Measurements from ENCODE around the gene TXNDC11. TPM values are rescaled to one million over a fixed set of nuclear protein-coding genes. Genes with fewer than 3 reads are reported as not detected.

The TXNDC11 gene
- total RNA-seq, 1 donor from 2014 or later: 32.7 TPM

DNA sequence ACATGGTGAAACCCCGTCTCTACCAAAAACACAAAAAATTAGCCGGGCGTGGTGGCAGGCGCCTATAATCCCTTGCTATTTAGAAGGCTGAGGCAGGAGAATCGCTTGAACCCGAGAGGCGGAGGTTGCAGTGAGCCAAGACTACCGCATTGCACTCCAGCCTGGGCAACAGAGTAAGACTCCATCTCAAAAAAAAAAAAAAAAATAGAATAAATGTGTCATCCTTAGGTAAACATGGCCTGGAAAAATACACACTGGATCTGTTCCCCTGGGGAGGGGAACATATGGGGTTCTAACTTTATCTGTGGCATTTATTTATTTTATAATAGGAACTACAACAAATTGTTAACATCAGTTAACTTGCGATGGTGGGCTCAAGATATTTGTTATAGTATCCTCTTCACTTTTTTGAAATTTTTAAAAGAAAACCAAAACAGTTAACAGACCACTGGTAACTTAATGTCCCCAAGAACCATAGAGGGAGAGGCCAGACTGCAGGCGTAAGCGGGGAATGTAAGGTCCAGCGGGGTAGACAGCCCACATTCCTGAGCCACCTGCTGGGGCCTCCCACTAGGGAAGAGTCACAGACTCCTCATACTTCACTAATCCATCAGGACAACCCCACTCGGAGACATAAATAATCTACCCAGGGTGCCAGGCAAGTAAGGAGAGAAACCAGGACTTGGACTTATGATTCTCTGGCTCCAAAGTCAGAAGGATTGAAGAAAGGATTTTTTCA, 12.5 kb upstream of the TXNDC11 start:
- DNase-seq (ENCODE audit: low read depth in 2 of 2): no peak

DNA sequence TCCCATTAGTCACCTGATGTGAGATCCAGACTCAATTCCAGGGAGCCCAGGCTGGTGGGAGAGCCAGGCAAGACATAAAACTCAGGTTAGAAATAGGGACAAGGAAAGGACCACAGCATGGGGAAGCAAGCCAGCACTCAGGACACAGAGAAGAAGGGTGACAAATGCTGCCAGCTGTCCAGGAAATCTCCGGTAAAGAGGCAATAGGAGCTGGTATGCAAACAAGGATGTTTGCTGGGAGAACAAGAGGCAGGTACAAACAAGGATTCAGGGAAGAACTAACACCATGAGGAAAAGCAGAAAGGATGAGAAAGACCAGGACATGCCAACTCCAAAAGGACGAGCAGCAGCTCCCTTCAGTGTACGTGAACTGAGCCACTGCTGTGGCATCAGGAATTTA, 10.2 kb upstream of the TXNDC11 start:
- DNase-seq (ENCODE audit: low read depth in 2 of 2): no peak

DNA sequence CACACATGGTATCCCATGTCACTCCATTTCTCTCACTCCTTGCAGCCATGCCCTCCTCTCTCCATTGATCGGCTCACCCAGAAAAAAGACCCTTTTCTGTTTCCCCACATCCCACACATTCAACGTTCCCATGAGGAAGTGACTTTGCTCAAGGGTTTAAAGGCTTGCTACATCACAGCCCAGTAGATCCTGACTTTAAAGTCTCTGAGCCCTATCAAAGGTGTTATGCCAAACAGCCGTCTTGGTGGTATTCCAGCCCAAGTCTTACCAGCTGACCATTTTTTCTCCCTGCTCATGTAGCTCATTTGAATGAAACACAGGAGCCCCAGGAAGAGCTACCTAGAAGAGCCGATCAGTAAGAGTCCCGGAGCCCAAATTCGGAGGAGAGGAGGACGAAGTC, 7.4 kb upstream of the TXNDC11 start:
- DNase-seq (ENCODE audit: low read depth in 2 of 2): no peak

DNA sequence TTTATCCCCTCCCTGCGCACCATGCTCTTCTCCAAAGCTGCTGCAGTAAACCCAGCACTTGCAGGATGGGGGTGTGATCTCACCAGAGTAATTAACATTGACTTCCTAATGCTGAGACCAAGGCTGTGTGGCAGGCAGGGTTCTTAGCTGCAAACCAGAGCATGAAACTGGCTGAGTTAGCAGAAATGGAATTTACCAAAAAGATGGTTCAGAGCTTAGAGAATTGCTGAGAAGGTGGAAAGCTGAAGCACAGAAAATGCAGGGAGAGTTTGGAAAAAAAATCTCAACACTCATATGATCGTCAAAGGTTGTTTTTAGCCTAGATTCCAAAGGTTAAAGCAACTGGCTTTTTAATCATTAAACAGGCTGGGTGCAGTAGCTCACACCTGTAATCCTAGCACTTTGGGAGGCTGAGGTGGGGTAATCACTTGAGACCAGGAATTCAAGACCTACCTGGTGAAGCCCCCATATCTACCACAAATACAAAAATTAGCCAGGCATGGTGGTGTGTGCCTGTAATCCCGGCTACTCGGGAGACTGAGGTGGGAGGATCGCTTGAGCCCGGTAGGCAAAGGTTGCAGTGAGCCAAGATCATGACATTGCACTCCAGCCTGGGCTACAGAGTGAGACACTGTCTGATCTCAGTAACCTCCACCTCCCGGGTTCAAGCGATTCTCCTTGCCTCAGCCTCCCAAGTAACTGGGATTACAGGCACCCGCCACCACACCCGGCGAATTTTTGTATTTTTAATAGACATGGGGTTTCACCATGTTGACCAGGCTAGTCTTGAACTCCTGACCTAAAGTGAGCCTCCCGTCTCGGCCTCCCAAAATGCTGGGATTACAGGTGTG, 6.0 kb upstream of the TXNDC11 start:
- DNase-seq (ENCODE audit: low read depth in 2 of 2): no peak

DNA sequence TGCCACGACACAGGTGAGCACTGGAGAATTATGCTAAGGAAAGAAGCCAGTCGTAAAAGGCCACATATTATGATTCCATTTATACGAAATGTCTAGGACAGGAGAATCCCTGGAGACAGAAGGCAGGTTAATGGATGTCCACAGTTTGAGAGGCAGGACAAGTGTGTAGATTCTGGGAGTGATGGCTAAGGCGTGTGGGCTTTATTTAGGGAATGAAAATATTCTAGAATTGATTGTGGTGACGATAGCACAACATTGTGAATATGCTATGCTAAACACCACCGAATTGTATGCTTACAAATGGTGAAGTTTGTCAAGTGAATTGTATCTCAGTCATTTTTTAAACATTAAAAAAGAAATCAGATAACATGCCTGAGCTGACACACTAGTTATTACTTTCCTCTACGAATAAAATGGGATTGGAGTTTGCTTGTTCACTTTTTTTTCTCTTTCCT, 5.3 kb upstream of the TXNDC11 start:
- DNase-seq (ENCODE audit: low read depth in 2 of 2): no peak

DNA sequence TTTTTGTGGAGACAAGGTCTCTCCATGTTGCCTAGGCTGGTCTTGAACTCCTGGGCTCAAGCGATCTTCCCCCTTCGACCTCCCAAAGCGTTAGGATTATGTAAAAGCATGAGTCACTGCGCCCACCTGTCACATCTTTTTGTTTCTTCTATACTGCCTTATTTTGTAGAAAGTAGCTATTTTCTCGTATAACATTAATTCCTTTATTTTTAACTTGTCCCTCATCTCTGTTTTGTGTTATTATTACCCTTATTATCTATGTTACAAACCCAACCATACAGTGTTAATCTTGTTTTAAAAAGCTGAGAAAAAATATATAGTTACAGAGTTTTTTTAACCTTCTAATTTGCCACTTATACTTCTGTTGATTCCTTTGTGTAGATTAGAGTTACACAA, 1.4 kb upstream of the TXNDC11 start:
- no peak for DNase-seq (ENCODE audit: low read depth in 2 of 2)

DNA sequence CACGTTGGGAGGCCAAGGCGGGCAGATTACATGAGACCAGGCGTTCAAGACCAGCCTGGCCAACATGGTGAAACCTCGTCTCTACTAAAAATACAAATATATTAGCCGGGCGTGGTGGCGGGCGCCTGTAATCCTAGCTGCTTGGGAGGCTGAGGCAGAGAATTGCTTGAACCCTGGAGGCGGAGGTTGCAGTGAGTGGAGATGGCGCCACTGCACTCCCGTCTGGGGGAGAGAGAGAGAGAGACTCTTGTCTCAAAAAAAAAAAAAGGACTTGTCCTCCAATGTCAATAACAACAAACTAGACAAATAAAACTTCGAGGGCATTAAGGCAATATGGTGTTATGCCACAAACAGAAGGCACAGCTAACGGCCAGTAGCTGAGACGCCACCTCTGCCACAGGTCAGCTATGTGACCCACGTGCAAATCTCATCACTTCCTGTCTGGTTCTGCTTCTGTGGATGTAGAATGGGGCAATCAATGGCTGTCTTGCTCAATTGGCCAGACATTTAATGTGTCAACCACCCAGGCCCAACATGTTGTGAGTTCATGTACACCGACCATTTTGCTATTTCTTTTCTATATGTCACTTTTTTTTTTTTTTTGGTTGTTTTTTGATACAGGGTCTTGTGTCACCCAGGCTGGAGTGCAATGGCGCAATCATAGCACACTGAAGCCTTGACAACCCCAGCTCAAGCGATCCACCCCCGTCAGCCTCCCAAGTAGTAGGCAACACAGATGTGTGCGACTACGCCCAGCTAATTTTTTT, 834 bp upstream of the TXNDC11 start:
- peak; percentile 56 to 69 for DNase-seq (ENCODE audit: low read depth in 2 of 2)

DNA sequence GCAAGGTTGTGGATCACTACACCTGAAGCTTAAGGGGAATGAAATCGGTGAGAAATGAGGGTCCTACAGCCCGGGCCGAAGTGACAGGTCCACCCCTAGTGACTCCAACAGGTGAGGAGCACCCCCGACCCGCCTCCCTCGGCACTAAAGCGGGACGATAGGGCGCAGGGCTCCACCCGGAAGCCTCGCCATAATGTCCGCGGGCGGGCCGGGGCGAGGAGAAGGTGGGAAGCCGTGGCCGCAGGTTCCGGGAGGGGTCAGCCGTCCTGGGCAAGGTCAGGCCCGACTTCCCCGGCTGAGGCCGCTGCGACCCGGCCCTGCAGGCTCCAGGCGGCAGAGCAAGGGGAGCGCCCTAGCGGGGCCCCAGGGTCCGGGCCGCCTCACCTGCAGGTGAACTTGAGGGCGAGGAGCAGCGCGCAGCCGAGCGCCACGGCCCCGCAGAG, 543 bp downstream of the TXNDC11 start:
- DNase-seq (ENCODE audit: low read depth in 2 of 2): no peak

DNA sequence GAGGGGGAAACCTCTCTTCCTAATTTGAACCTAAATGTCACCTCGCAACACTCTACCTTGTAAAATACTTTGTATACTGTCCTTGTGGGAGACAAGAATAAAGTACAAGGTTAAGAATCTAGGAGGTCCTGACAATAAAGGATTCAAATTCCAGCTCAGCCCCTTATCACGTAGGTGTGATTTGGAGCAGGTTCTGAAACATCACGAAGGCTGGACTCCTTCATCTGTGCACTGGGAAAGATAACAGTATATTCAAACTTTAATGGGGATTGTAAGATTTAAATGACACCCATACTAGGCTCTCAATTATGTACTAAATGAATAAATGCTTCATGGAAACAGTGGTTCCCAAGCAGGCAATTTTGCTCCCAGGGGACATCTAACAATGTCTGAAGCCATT, 2.1 kb downstream of the TXNDC11 start:
- DNase-seq (ENCODE audit: low read depth in 2 of 2): no peak

DNA sequence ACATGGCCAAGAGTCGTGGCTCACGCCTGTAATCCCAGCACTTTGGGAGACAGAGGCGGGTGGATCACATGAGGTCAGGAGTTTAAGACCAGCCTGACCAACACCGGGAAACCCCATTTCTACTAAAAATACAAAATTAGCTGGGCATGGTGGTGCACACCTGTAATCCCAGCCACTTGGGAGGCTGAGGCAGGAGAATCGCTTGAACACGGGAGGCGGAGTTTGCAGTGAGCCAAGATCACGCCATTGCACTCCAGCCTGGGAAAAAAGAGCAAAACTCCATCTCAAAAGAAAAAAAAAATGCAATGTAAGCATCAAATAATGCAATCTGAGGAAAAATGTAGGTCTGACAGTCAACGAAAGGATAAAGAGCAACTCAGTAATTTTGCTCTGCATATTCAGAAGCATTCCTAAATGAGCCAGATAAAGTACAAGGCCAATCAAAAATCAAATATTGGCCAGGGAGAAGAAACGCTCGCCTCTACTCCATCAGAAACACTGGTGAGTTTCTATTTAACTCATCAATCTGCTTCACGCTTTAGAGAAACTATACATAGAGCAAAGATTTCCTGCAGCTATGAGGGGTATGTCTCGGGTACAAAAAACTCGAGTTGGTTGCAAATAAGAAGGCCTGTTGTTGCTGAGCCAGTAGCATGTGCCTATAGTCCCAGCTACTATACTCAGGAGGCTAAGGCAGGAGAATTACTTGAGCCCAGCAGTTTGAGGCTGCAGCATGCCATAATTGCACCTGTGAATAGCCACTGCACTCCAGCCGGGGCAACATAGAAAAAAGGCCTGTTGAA, 3.7 kb downstream of the TXNDC11 start:
- DNase-seq (ENCODE audit: low read depth in 2 of 2): no peak

DNA sequence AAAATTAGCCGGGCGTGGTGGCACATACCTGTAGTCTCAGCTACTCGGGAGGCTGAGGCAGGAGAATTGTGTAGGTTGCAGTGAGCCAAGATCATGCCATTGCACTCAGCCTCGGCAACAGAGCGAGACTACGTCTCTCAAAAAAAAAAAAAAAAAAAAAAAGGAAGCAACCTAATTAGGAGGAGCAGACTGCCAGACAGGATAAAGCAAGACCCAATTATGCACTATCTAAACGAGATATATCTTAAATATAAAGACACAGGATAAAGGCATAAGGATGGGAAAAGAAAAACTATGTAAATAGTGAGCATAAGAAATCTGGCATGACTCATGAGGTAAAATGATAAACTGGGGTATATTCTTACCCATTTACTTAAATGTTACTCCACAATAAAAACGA, 4.9 kb downstream of the TXNDC11 start:
- no peak for DNase-seq (ENCODE audit: low read depth in 2 of 2)

DNA sequence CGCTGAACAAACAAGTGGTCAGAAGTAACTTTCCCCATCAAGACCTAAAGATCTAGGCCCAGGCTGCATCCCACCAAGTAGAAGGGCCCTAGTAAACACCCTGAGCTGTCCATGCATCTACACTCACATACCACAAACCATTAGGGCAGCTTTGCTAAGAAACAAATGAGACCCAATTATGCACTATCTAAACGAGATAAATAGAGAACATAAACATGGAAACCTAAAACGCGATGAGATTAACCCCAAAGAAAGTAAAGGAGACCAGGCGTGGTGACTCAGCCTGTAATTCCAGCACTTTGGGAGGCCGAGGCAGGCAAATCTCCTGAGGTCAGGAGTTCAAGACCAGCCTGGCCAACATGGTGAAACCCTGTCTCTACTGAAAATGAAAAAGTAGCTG, 5.8 kb downstream of the TXNDC11 start:
- no peak for DNase-seq (ENCODE audit: low read depth in 2 of 2)

DNA sequence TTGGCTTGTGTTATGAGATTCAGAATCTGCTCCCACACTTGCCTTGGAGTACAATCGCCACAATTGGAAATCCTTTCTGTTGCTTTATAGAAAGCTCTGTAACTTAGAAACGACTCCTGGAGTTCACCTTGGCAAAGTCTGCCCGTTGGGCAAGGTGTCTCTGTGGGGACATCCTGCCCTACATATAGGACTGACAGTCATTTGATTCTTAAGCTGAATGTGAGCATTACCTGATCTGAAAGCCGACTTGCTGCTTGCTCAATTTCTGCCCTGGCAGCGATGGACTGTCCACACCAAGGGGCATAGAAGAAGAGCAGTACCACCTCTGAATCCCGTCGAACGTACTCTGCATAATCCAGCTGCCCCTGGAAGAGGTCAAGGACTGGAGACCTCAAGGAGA, 6.9 kb downstream of the TXNDC11 start:
- DNase-seq (ENCODE audit: low read depth in 2 of 2): no peak

DNA sequence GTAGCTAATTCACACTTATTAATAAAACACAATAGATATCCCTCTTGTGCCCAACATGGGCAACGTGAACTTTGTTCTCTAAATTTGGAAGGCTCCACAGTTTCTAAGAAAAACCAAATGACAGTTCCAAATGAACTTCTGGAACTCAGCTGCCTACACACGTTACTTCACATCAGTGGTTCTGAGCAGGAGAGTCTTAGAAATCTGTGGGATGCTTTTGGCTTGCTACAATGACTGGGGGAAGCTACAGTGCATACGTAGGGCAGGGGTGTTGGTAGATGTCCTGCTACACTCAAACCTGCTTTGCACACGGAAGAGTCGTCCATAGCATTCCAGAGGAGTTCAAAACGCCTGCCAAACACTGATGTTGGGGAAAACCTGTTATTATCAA, 8.0 kb downstream of the TXNDC11 start:
- no peak for DNase-seq (ENCODE audit: low read depth in 2 of 2)

DNA sequence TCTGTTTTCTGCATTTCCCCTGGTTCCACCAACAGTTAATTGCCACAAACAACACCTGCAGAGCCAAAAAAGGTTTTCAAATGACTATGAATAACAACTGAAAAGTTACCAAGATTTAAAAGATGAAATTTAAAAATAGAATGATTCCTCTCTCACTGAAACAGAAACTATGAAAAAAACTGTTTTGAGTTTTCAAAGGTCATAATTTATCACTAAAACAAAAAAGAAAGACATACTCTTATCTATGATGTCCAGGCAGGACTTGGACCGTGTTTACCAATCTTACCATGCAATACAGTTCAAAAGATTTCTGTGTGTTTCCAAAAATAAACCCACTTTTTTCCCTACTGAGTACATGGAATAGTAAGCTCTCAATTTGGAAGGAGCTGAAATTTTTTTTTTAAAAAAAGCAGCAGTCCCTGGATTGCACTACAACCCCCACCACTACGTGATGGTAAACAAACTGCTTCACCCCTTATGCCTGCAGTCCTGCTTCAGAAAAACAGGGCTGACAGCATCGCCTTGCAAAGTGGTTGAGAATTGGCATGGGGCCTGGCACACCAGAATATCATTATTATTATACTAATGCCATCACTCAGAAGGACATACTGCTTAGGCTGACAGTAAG, 8.5 kb downstream of the TXNDC11 start:
- no peak for DNase-seq (ENCODE audit: low read depth in 2 of 2)

DNA sequence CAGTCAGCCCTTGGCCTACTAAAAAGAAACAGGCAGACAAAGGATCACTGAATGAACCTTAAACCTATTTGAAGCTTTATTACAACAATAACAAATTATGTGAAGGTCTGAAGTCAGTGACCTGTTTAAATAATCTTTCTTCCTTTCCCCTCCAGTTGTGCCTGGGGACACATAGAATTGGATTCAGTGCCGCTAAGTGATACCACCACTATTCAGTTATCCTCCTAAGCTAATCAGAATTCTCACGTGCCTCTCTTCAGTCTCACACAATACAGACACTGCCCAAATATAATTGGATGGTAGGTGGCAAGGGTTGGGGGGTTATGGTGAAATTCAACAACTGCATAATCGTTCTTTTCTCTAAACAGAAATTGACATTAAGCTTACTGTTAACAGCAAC, 11.4 kb downstream of the TXNDC11 start:
- DNase-seq (ENCODE audit: low read depth in 2 of 2): no peak

DNA sequence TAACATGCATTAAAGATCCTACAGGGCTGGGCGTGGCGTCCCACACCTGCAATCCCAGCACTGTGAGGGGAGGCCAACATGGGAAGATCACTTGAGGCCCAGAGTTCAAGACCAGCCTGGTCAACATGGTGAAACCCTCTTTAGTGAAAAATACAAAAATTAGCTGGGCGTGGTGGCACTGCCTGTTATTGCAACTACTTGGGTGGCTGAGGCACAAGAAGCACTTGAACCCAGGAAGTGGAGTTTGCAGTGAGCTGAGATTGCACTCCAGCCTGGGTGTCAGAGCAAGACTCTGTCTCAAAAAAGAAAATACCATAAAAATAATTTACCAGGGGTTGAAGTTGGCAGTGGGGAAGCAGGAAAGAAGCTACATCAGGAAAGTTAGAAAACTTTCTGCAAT, 12.9 kb downstream of the TXNDC11 start:
- no peak for DNase-seq (ENCODE audit: low read depth in 2 of 2)

DNA sequence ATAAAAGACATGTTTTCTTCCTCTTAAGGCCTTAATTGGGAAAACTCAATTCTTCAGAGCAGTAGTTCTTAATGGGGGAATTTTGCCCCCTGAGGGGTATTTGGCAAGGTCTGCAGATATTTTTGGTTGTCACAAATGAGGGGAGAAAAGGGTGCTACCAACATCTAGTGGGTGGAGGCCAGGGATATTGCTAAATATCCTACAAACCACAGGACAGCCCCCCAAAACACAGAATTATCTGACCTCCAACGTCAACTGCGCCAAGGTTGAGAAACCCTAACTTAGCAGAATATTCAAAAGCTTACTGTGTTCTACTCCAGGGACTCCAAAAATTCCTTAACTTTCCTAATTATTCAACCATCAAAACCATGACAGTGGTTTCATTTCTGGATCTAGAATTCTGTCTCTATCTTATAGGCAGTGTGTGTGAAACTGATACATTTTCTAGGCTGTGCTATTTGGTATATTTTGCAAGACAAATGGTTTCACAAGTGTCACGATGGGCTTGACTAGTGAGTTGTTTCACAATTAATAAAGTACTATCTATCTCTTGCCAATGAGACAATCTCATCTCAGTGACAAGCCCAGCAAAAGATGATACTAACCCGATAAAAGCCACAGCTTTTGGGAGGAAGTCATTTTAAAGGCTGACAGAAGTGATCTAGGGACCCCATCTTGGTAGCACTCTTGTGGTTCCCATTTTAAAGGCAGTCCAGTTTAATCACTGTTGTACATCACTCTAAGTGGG, 14.7 kb downstream of the TXNDC11 start:
- no peak for DNase-seq (ENCODE audit: low read depth in 2 of 2)

DNA sequence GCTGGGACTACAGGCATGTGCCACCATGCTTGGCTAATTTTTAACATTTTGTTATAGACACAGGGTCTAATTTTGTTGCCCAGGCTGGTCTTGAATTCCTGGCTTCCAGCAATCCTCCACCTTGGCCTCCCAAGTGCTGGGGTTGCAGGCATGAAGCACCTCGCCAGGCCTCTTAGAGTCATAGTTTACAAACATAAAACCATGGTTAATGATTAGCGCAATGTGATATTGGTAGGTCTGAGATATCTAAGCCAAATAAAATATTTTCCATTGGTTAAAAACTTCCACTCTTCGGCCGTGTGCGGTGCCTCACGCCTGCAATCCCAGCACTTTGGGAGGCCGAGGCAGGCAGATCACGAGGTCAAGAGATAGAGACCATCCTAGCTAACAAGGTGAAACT, 16.6 kb downstream of the TXNDC11 start:
- no peak for DNase-seq (ENCODE audit: low read depth in 2 of 2)

DNA sequence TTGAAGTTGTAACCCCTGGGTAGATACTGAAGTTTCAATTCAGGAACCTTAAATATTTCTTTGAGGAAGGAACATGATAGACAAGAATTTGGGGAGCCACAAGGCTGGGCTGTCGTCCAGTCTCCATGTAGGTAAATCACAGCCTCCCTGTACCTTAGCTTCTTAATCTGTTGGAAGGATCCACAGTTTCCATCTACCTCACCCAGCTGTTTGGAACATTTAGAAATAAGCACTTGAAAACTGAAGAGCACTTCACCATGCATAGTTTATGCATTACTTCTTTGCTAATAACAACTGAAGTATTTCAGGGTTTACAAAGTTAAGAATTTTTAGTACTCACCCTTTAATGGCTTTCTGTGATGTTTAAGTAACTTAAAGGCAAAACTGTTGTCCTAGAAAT, 17.2 kb downstream of the TXNDC11 start:
- DNase-seq (ENCODE audit: low read depth in 2 of 2): no peak

All from lung microvascular endothelial cell (primary cell).